HT1080 (cell line): ENCODE results near the gene PRDM16. TPM values are rescaled to one million over a fixed set of nuclear protein-coding genes. Genes with fewer than 3 reads are reported as not detected.
"Not testable (repeated sequence)": the region's sequence is repeated elsewhere in the genome, so short reads cannot be mapped to it uniquely, and the experiment has no call there.

Experiments
- DNase-seq: peaks from one replicate; pipeline ENCODE4 v3.0.0-alpha.2; 2015; ENCODE audit warnings: low read depth
- total RNA-seq: library from RNA; depleted of rRNA; stranded (reverse); fragments of >200 nt; shearing (Covaris generic); gene quantifications from 2 replicates; pipeline ENCODE4 v1.2.3, GENCODE V29; 2014

PRDM16 gene
- total RNA-seq, 1 experiment from 2014 or later, result not detected

- DNase-seq, result no peak
Observed at GRCh38 chr1:3225661-3226060, 156.7 kb downstream of the PRDM16 start.

GRCh38 chr1:3226191-3226590 lies 157.2 kb downstream of the PRDM16 start:
- DNase-seq, result no peak

- DNase-seq, result no peak
Observed at GRCh38 chr1:3226701-3227350, 157.8 kb downstream of the PRDM16 start.

GRCh38 chr1:3227351-3227704 lies 158.3 kb downstream of the PRDM16 start:
- DNase-seq, result no peak

- no peak for DNase-seq
Observed at GRCh38 chr1:3227893-3228292, 158.9 kb downstream of the PRDM16 start.

GRCh38 chr1:3229081-3229725 lies 160.2 kb downstream of the PRDM16 start:
- DNase-seq, result no peak

GRCh38 chr1:3230553-3230952 lies 161.6 kb downstream of the PRDM16 start:
- DNase-seq, result no peak

GRCh38 chr1:3231245-3231644 lies 162.2 kb downstream of the PRDM16 start:
- DNase-seq, result no peak

GRCh38 chr1:3231826-3232225 lies 162.8 kb downstream of the PRDM16 start:
- DNase-seq, result no peak

- DNase-seq, result no peak
Observed at GRCh38 chr1:3233031-3233430, 164.0 kb downstream of the PRDM16 start.

- DNase-seq, result no peak
Observed at GRCh38 chr1:3233551-3233950, 164.5 kb downstream of the PRDM16 start.

GRCh38 chr1:3234281-3234680 lies 165.3 kb downstream of the PRDM16 start:
- no peak for DNase-seq

- DNase-seq, result no peak
Observed at GRCh38 chr1:3234956-3235355, 166.0 kb downstream of the PRDM16 start.

GRCh38 chr1:3235496-3235895 lies 166.5 kb downstream of the PRDM16 start:
- DNase-seq, result no peak

GRCh38 chr1:3236361-3236760 lies 167.4 kb downstream of the PRDM16 start:
- no peak for DNase-seq

- no peak for DNase-seq
Observed at GRCh38 chr1:3236955-3237354, 168.0 kb downstream of the PRDM16 start.

- no peak for DNase-seq
Observed at GRCh38 chr1:3237570-3237969, 168.6 kb downstream of the PRDM16 start.

GRCh38 chr1:3237994-3238702 lies 169.1 kb downstream of the PRDM16 start:
- DNase-seq, result no peak

GRCh38 chr1:3238703-3239278 lies 169.8 kb downstream of the PRDM16 start:
- no peak for DNase-seq

- not testable (repeated sequence) for DNase-seq
Observed at GRCh38 chr1:3239991-3240390, 171.0 kb downstream of the PRDM16 start.

GRCh38 chr1:3240524-3241235 lies 171.7 kb downstream of the PRDM16 start:
- DNase-seq, result no peak

- DNase-seq, result no peak
Observed at GRCh38 chr1:3241236-3241550, 172.2 kb downstream of the PRDM16 start.
